Endothelial cell of umbilical vein (primary cell): ENCODE measurements around the gene SRGAP3. TPM values are rescaled to one million over a fixed set of nuclear protein-coding genes. Genes with fewer than 3 reads are reported as not detected.

Experiments used
- BruUV-seq: library from RNA; stranded (reverse); fragments of 400-500 nt; replicated peaks from 2 replicates; lab custom pipeline; 2021; lab: Mats Ljungman, UMichigan
- CTCF ChIA-PET: fragments of 300-600, 350-600 bp; sonication (Branson Sonifier 250); formaldehyde crosslinking; loops from one replicate; lab custom pipeline; 2021; ENCODE audit warnings: antibody characterized with exemption, inconsistent platforms; lab: Charles Lee
- POLR2A ChIA-PET: fragments of 300-600, 350-600 bp; sonication (Branson Sonifier 250); formaldehyde crosslinking; loops from one replicate; lab custom pipeline; 2021; ENCODE audit warnings: antibody characterized with exemption, inconsistent platforms; lab: Charles Lee
- DNase-seq: peaks from one replicate; pipeline ENCODE4 v3.0.0-alpha.2; 2011; ENCODE audit warnings: low read depth, low spot score
- FAIRE-seq: peaks from 2 replicates; lab custom pipeline; 2011; peaks lifted over from hg19 to GRCh38; lab: Jason Lieb, UNC
- H2AFZ ChIP-seq: 2 replicates; pipeline ENCODE4 v1.6.0; 2012; ENCODE audit warnings: low read depth, low read length, control low read depth, inconsistent platforms
- H3K27ac ChIP-seq: 2 replicates; pipeline ENCODE4 v1.5.1; 2011; ENCODE audit warnings: low read depth, mild to moderate bottlenecking, control low read depth, low read length, moderate library complexity; ENCODE audit not compliant: insufficient read depth
- H3K27me3 ChIP-seq, 2 experiments: 2 replicates each; pipeline versions ENCODE4 v1.6.0 to v1.6.1; 2011; ENCODE audit warnings: low read length in 2 of 2, mixed read lengths in 1 of 2; ENCODE audit not compliant: control insufficient read depth in 2 of 2, insufficient read depth in 2 of 2
- H3K36me3 ChIP-seq, 2 experiments: 2 replicates in 1 of 2; 3 replicates in 1 of 2; pipeline ENCODE4 v1.5.1; 2011; ENCODE audit warnings: low read length in 2 of 2, mild to moderate bottlenecking in 1 of 2, moderate library complexity in 1 of 2; ENCODE audit not compliant: control insufficient read depth in 2 of 2, insufficient read depth in 2 of 2; ENCODE audit errors: extremely low read depth in 1 of 2
- H3K4me1 ChIP-seq: 3 replicates; pipeline ENCODE4 v1.5.1; 2011; ENCODE audit warnings: mild to moderate bottlenecking, low read length; ENCODE audit not compliant: control insufficient read depth, insufficient read depth; ENCODE audit errors: extremely low read depth
- H3K4me2 ChIP-seq: 2 replicates; pipeline ENCODE4 v1.6.1; 2011; ENCODE audit warnings: low read length, control low read depth, mixed read lengths; ENCODE audit not compliant: insufficient read depth
- H3K4me3 ChIP-seq, 3 experiments: fragments of 200-600 bp in 1 of 3; sonication (generic), shearing (Covaris generic) in 1 of 3; replicated peaks in 1 of 3; 2 replicates each; pipeline ENCODE4 v1.5.1; 2011 to 2016; ENCODE audit warnings: control low read depth in 3 of 3, low read length in 3 of 3, mild to moderate bottlenecking in 2 of 3, inconsistent platforms in 1 of 3, low read depth in 1 of 3, moderate library complexity in 1 of 3; ENCODE audit not compliant: insufficient read depth in 1 of 3
- H3K79me2 ChIP-seq: 2 replicates; pipeline ENCODE4 v1.6.0; 2012; ENCODE audit warnings: low read length, inconsistent platforms; ENCODE audit not compliant: control insufficient read depth, insufficient read depth
- H3K9ac ChIP-seq: replicated peaks from 2 replicates; pipeline ENCODE3; 2011; ENCODE audit warnings: low read length, control low read depth; ENCODE audit not compliant: insufficient read depth; ENCODE audit errors: extremely low read depth
- H3K9me1 ChIP-seq: replicated peaks from 3 replicates; pipeline ENCODE4 v1.6.0; 2011; ENCODE audit warnings: mild to moderate bottlenecking, low read length; ENCODE audit not compliant: control insufficient read depth, insufficient read depth; ENCODE audit errors: extremely low read depth
- H3K9me3 ChIP-seq: replicated peaks from 2 replicates; pipeline ENCODE4 v1.5.1; 2012; ENCODE audit warnings: low read length, inconsistent platforms; ENCODE audit not compliant: control insufficient read depth, insufficient read depth
- H4K20me1 ChIP-seq: replicated peaks from 2 replicates; pipeline ENCODE3; 2011; ENCODE audit warnings: mild to moderate bottlenecking, low read length; ENCODE audit not compliant: control insufficient read depth, insufficient read depth; ENCODE audit errors: extremely low read depth
- EZH2 ChIP-seq: IDR thresholded peaks from 2 replicates; pipeline ENCODE4 v1.6.1; 2012; ENCODE audit warnings: borderline replicate concordance, low read depth, mild to moderate bottlenecking, moderate library complexity, low read length, inconsistent platforms; ENCODE audit not compliant: severe bottlenecking
- FOS ChIP-seq: IDR thresholded peaks from 2 replicates; pipeline ENCODE4 v1.6.1; 2011; ENCODE audit warnings: mild to moderate bottlenecking, low read length, moderate library complexity, borderline replicate concordance; ENCODE audit not compliant: insufficient read depth
- GATA2 ChIP-seq: IDR thresholded peaks from 2 replicates; pipeline ENCODE4 v1.7.0; 2011; ENCODE audit warnings: low read depth, mild to moderate bottlenecking, moderate library complexity, mixed read lengths, low read length; ENCODE audit not compliant: insufficient read length, insufficient read depth
- JUN ChIP-seq: IDR thresholded peaks from 2 replicates; pipeline ENCODE4 v1.6.1; 2011; ENCODE audit warnings: borderline replicate concordance, low read depth; ENCODE audit not compliant: insufficient read length, insufficient read depth
- MYC ChIP-seq: IDR thresholded peaks from one replicate; pipeline ENCODE4 v1.6.1; 2011; ENCODE audit warnings: mild to moderate bottlenecking, low read depth, low read length
- POLR2A ChIP-seq: IDR thresholded peaks from 2 replicates; pipeline ENCODE4 v1.6.1; 2012; ENCODE audit warnings: low read depth, mild to moderate bottlenecking, control low read depth, low read length
- POLR2AphosphoS5 ChIP-seq: IDR thresholded peaks from 2 replicates; pipeline ENCODE4 v1.6.1; 2012; ENCODE audit warnings: low read depth, mild to moderate bottlenecking, control low read depth, low read length, moderate library complexity; ENCODE audit not compliant: insufficient read depth
- dilution Hi-C: fragments of 300-500 bp; cut with MboI; formaldehyde crosslinking; loops from one replicate; pipeline ENCODE4 v1.15.0; 2019; ENCODE audit warnings: low sequenced_read_pairs; ENCODE audit not compliant: extremely low pct_ligation_motif_present
- intact Hi-C: fragments of 100-400 bp; cut with micrococcal nuclease; formaldehyde crosslinking; loops from one replicate; pipeline ENCODE4 v1.10.0; 2022
- polyA plus RNA-seq, 4 experiments: library from polyadenylated mRNA; depleted of rRNA in 3 of 4; stranded (reverse) in 3 of 4; unstranded in 1 of 4; fragments of >200 nt; gene quantifications; 2 replicates each; pipeline versions ENCODE4 v1.2.1 to v1.2.3, GENCODE V29; 2011 to 2012; ENCODE audit warnings: missing spikeins in 1 of 4
- total RNA-seq: library from RNA; stranded (reverse); gene quantifications from 2 replicates; pipeline ENCODE4 v1.2.3, GENCODE V29; 2021
- TF ChIP-seq, protein P1 (sequence below): IDR thresholded peaks from 2 replicates; pipeline ENCODE4 v1.6.1; 2011; ENCODE audit not compliant: insufficient read depth, insufficient read length
- TF ChIP-seq, protein P2 (sequence below), 2 donors: IDR thresholded peaks; 1 replicate in 1 of 2; 2 replicates in 1 of 2; pipeline ENCODE4 v1.5.1; 2011; ENCODE audit warnings: low read length in 2 of 2, mild to moderate bottlenecking in 2 of 2, moderate library complexity in 2 of 2, control low read depth in 1 of 2, inconsistent platforms in 1 of 2, low read depth in 1 of 2; ENCODE audit not compliant: insufficient read depth in 1 of 2; ENCODE audit errors: extremely low read depth in 1 of 2

Gene SRGAP3
- total and polyA plus RNA-seq, 2 donors (not counting 3 experiments of a cell fraction or from before 2014, with no cell fraction given) = 0.06 TPM; not detected in 1

GRCh38 chr3:9078561-9079240, 170.7 kb downstream of the SRGAP3 start:
- H2AFZ ChIP-seq = no peak overlapping the region
- TF ChIP-seq POLR2AphosphoS5 = no peak
- TF ChIP-seq POLR2A = no peak
- TF ChIP-seq, protein P1, sequence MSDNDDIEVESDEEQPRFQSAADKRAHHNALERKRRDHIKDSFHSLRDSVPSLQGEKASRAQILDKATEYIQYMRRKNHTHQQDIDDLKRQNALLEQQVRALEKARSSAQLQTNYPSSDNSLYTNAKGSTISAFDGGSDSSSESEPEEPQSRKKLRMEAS = no peak
- TF ChIP-seq GATA2 = no peak
- no peak for TF ChIP-seq EZH2
- TF ChIP-seq MYC = no peak
- no peak for TF ChIP-seq FOS
- no peak for TF ChIP-seq JUN
- TF ChIP-seq, protein P2, sequence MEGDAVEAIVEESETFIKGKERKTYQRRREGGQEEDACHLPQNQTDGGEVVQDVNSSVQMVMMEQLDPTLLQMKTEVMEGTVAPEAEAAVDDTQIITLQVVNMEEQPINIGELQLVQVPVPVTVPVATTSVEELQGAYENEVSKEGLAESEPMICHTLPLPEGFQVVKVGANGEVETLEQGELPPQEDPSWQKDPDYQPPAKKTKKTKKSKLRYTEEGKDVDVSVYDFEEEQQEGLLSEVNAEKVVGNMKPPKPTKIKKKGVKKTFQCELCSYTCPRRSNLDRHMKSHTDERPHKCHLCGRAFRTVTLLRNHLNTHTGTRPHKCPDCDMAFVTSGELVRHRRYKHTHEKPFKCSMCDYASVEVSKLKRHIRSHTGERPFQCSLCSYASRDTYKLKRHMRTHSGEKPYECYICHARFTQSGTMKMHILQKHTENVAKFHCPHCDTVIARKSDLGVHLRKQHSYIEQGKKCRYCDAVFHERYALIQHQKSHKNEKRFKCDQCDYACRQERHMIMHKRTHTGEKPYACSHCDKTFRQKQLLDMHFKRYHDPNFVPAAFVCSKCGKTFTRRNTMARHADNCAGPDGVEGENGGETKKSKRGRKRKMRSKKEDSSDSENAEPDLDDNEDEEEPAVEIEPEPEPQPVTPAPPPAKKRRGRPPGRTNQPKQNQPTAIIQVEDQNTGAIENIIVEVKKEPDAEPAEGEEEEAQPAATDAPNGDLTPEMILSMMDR (IDR thresholded peaks at IDR 0.05; ENCODE audit: extremely low read depth in 1 of 2, insufficient read depth in 1 of 2, low read depth in 1 of 2, low read length in 2 of 2) = no peak
- no peak overlapping the region for H3K9ac ChIP-seq
- no peaks in the 10 kb centered on the region for H3K9me3 ChIP-seq
- no peak overlapping the region for H3K27ac ChIP-seq
- no peaks in the 10 kb centered on the region for H3K27me3 ChIP-seq
- ChIA-PET POLR2A (no interaction called here), CTCF (interaction anchor here (2.4 kb wide), 1 partner anchor 91 kb away, joined by 9 read pairs; no protein-coding TSS in a partner anchor)
- no peaks in the 10 kb centered on the region for H3K4me1 ChIP-seq
- no peaks in the 10 kb centered on the region for H3K79me2 ChIP-seq
- FAIRE-seq = no peak
- H4K20me1 ChIP-seq = no peaks in the 10 kb centered on the region
- H3K4me3 ChIP-seq = no peak overlapping the region
- no peak overlapping the region for H3K4me2 ChIP-seq
- no peaks in the 10 kb centered on the region for H3K9me1 ChIP-seq
- DNase-seq = no peak
- intact Hi-C loops (no loop called here), dilution Hi-C loops (no loop called here)
- no peaks in the 10 kb centered on the region for H3K36me3 ChIP-seq
- no TSS peak for BruUV-seq
